Measurements from ENCODE around the gene KRT7. TPM values are rescaled to one million over a fixed set of nuclear protein-coding genes. Genes with fewer than 3 reads are reported as not detected.

Gene KRT7
- total RNA-seq, 4 donors from 2014 or later = 95.8 to 176 (median 123) TPM

GRCh38 chr12:52274521-52275120, 41.6 kb downstream of the KRT7 start, which contains the start of gene KRT86:
TSS of gene KRT86 (plus strand) at chr12:52274645. CDS start at chr12:52301917, 27,272 bp downstream.
- Histone ChIP-seq H3K4me3 (no peak within 1 kb of the TSS), H3K27ac (no peak within 1 kb of the TSS), H3K27me3 (peaks cover 8% of the 10 kb centered on the region), H3K9me3 (no peaks in the 10 kb centered on the region), H3K4me1 (peaks cover 12% of the 10 kb centered on the region), H3K36me3 (no peaks in the 10 kb centered on the region)
- 57% methylated on average over 2 of the region's 3 CpGs for WGBS
- no peak for TF ChIP-seq POLR2A (IDR thresholded peaks at IDR 0.05)
- peak in 1 of 2 donors; percentile 40 for DNase-seq (ENCODE audit: low spot score in 2 of 2)

- peaks cover 3% of the 10 kb centered on the region for H3K27me3 ChIP-seq
- H3K9me3 ChIP-seq = no peaks in the 10 kb centered on the region
- peaks cover 23% of the 10 kb centered on the region for H3K4me1 ChIP-seq
- DNase-seq (ENCODE audit: low spot score in 2 of 2) = peak; percentile 32 to 56
- 88% methylated on average over 3 of the region's 3 CpGs for WGBS
- no peak overlapping the region for H3K27ac ChIP-seq
- H3K4me3 ChIP-seq = no peak overlapping the region
- no peak for TF ChIP-seq EP300 (IDR thresholded peaks at IDR 0.05)
- no peak for TF ChIP-seq POLR2A (IDR thresholded peaks at IDR 0.05)
- TF ChIP-seq POLR2AphosphoS5 (IDR thresholded peaks at IDR 0.05) = no peak
- TF ChIP-seq CTCF (IDR thresholded peaks at IDR 0.05) = no peak
- no peaks in the 10 kb centered on the region for H3K36me3 ChIP-seq
Measured at GRCh38 chr12:52275686-52276085, 42.6 kb downstream of the KRT7 start.

- H3K4me3 ChIP-seq = no peak overlapping the region
- no peaks in the 10 kb centered on the region for H3K27me3 ChIP-seq
- H3K27ac ChIP-seq = no peak overlapping the region
- 90% methylated on average over 7 of the region's 9 CpGs for WGBS
- H3K9me3 ChIP-seq = no peaks in the 10 kb centered on the region
- DNase-seq (ENCODE audit: low spot score in 2 of 2) = peak; percentile 54 to 59
- no peaks in the 10 kb centered on the region for H3K36me3 ChIP-seq
- peaks cover 34% of the 10 kb centered on the region for H3K4me1 ChIP-seq
- TF ChIP-seq EP300 (IDR thresholded peaks at IDR 0.05) (no peak), POLR2AphosphoS5 (IDR thresholded peaks at IDR 0.05) (no peak), POLR2A (IDR thresholded peaks at IDR 0.05) (no peak), CTCF (IDR thresholded peaks at IDR 0.05) (no peak)
Measured at GRCh38 chr12:52277486-52278245, 44.6 kb downstream of the KRT7 start.

GRCh38 chr12:52278575-52279421, 45.8 kb downstream of the KRT7 start:
- 43% methylated on average over 12 of the region's 32 CpGs for WGBS
- Histone ChIP-seq H3K27ac (no peak overlapping the region), H3K4me1 (peaks cover 34% of the 10 kb centered on the region), H3K27me3 (no peaks in the 10 kb centered on the region), H3K4me3 (peak overlapping the region; percentile 11), H3K9me3 (no peaks in the 10 kb centered on the region), H3K36me3 (no peaks in the 10 kb centered on the region)
- TF ChIP-seq CTCF (IDR thresholded peaks at IDR 0.05) (peak; percentile 91 to 100), POLR2AphosphoS5 (IDR thresholded peaks at IDR 0.05) (no peak)
- peak; percentile 83 to 84 for DNase-seq (ENCODE audit: low spot score in 2 of 2)

- WGBS = 84% methylated on average over 14 of the region's 14 CpGs
- no peaks in the 10 kb centered on the region for H3K36me3 ChIP-seq
- H3K9me3 ChIP-seq = no peaks in the 10 kb centered on the region
- peak overlapping the region; percentile 87 for H3K27ac ChIP-seq
- H3K27me3 ChIP-seq = no peaks in the 10 kb centered on the region
- H3K4me3 ChIP-seq = no peak overlapping the region
- H3K4me1 ChIP-seq = peaks cover 34% of the 10 kb centered on the region
- DNase-seq (ENCODE audit: low spot score in 2 of 2) = peak; percentile 48 to 57
- TF ChIP-seq POLR2A (IDR thresholded peaks at IDR 0.05) (no peak), EP300 (IDR thresholded peaks at IDR 0.05) (no peak), CTCF (IDR thresholded peaks at IDR 0.05) (no peak), POLR2AphosphoS5 (IDR thresholded peaks at IDR 0.05) (no peak)
Measured at GRCh38 chr12:52279422-52280318, 46.6 kb downstream of the KRT7 start.

All from suprapubic skin (tissue), 4 donors.